Uterus (tissue), 2 donors: Measurements from ENCODE around the gene VSIR.

ENCODE experiments used
- CTCF ChIP-seq, 4 experiments: fragments of 200-600 bp in 2 of 4; fragments of 450-650 bp in 2 of 4; sonication (generic) in 2 of 4; IDR thresholded peaks; one replicate each; pipeline ENCODE4 v1.5.1; 2016 to 2019; ENCODE audit warnings: antibody characterized with exemption in 4 of 4, mild to moderate bottlenecking in 2 of 4, moderate library complexity in 1 of 4
- POLR2A ChIP-seq, 2 donors: fragments of 450-650 bp; IDR thresholded peaks; one replicate each; pipeline ENCODE4 v1.6.1; 2016; ENCODE audit warnings: antibody characterized with exemption in 2 of 2, mild to moderate bottlenecking in 1 of 2, moderate library complexity in 1 of 2

DNA sequence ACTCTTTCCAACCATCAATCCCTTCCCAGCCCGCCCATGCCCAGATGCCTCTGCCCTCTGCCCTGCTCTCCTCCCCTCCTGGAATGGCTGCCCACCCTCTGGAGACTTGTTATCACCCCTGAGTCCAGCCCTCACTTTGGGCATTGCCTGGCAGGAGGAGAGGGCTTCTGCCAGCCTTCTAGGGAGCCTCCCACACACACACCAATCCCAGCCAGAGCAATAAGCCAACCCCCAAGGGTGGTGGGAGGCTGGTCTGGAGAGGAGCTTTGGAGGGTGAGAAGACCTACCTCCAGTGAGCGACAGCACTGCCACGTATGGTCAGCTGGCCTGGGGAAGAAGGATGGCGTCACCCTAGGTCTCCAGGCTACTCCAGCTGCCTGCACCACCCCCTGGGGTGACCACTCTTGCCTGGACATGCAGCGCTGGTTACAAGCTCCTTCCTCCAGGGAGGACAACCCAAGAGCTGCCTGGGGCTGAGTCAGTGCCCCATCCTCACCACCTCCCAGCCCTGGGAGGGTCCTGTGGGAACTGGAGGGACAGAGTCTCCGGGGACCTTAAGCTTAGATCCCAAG is 62.2 kb downstream of the VSIR start:
- TF ChIP-seq CTCF (IDR thresholded peaks at IDR 0.05) (no peak), POLR2A (IDR thresholded peaks at IDR 0.05) (no peak)
